Measurements from ENCODE around the gene STATH. TPM values are rescaled to one million over a fixed set of nuclear protein-coding genes. Genes with fewer than 3 reads are reported as not detected.
"Not testable (repeated sequence)": the region's sequence is repeated elsewhere in the genome, so short reads cannot be mapped to it uniquely, and the experiment has no call there.

The STATH gene
- total and polyA plus RNA-seq, 2 of the 8 experiments (the other 6 are each of a cell fraction or from before 2014, with no cell fraction given), result not detected

DNA sequence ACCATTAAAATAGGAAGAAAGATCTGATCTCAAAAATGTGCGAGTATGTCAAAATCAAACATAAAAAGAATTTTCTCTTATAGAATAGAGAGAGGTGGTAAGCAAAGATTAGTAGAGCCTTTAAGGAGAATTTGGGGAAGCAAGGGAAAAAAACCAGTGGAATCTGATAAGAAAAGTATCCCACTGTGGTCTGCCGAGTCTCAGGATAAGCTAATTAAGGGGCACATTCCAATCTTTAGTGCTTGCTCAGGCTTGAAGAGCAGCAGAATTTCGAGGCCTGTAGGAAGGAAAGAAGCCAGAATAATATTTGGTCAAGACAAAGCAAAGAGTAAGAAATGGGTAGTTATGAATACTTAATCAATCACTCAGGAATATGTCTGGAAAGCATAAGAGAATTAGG is 13.0 kb downstream of the STATH start (continued):
- TF ChIP-seq CHD2 (IDR thresholded peaks at IDR 0.05; ENCODE audit: low read length), result no peak

DNA sequence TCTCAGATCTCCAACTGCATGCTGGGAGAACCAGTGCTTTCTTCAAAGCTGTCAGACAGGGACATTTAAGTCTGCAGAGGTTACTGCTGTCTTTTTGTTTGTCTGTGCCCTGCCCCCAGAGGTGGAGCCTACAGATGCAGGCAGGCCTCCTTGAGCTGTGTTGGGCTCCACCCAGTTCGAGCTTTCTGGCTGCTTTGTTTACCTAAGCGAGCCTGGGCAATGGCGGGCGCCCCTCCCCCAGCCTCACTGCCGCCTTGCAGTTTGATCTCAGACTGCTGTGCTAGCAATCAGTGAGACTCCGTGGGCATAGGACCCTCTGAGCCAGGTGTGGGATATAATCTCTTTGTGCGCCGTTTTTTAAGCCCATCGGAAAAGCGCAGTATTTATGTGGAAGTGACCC is 23.2 kb downstream of the STATH start:
- H4K20me1 ChIP-seq (replicated peaks in 1 of 2; ENCODE audit: control insufficient read depth in 1 of 2, insufficient read depth in 2 of 2, low read length in 2 of 2); H3K4me3 ChIP-seq (ENCODE audit: extremely low read depth in 1 of 4, insufficient read depth in 2 of 4, low read depth in 3 of 4, low read length in 4 of 4); H3K23ac ChIP-seq (ENCODE audit: insufficient read length); H4K91ac ChIP-seq (replicated peaks; ENCODE audit: insufficient read length, low read length); H2BK20ac ChIP-seq (ENCODE audit: low read length); H3K27ac ChIP-seq (ENCODE audit: low read depth, low read length); H2BK15ac ChIP-seq (ENCODE audit: low read length); H3K4ac ChIP-seq (replicated peaks; ENCODE audit: insufficient read length, low read depth, low read length); H3K56ac ChIP-seq (replicated peaks; ENCODE audit: insufficient read length, low read depth, low read length); H2AFZ ChIP-seq (ENCODE audit: low read length); H3K9ac ChIP-seq (replicated peaks in 1 of 4; ENCODE audit: extremely low read depth in 1 of 4, low read depth in 3 of 4, low read length in 3 of 4); H3K14ac ChIP-seq (ENCODE audit: insufficient read length); POLR2A ChIA-PET (ENCODE audit: partially characterized antibody); FAIRE-seq; H3K23me2 ChIP-seq (ENCODE audit: low read depth, low read length); H4K8ac ChIP-seq (ENCODE audit: extremely low read depth, insufficient read depth, low read length); H3K36me3 ChIP-seq (ENCODE audit: control insufficient read depth in 2 of 4, insufficient read depth in 4 of 4, low read length in 3 of 4); H2BK120ac ChIP-seq (replicated peaks; ENCODE audit: low read depth, low read length); H2AK5ac ChIP-seq (ENCODE audit: low read depth, low read length); H3K18ac ChIP-seq (ENCODE audit: extremely low read depth, low read length); H2BK5ac ChIP-seq (ENCODE audit: low read depth, low read length); H2BK12ac ChIP-seq (ENCODE audit: low read depth, low read length); H3K4me1 ChIP-seq (replicated peaks in 1 of 4; ENCODE audit: control insufficient read depth in 3 of 4, insufficient read depth in 4 of 4, low read length in 3 of 4); H3K27me3 ChIP-seq (replicated peaks in 1 of 4; ENCODE audit: control insufficient read depth in 3 of 4, extremely low read depth in 1 of 4, insufficient read depth in 3 of 4, low read length in 3 of 4); H3K79me1 ChIP-seq (ENCODE audit: low read depth, low read length); H3K9me3 ChIP-seq (ENCODE audit: insufficient read depth in 2 of 2, low read depth in 1 of 2, low read length in 1 of 2); H4K5ac ChIP-seq (ENCODE audit: insufficient read length, low read depth, low read length); H3K79me2 ChIP-seq (ENCODE audit: control insufficient read depth in 1 of 2, insufficient read depth in 2 of 2, low read length in 2 of 2); H3K4me2 ChIP-seq (ENCODE audit: insufficient read depth in 1 of 2, low read depth in 2 of 2, low read length in 2 of 2): not testable (repeated sequence)
- 83% methylated on average over 6 of the region's 10 CpGs; no CpG with 5 or more reads in 1 of the 2 experiments for WGBS, 2 experiments (ENCODE audit: extremely low coverage in 1 of 2, insufficient coverage in 1 of 2, insufficient read length in 1 of 2, insufficient replicate concordance in 2 of 2, low coverage in 1 of 2, low lambda C conversion rate in 2 of 2, missing lambda C conversion rate in 1 of 2)
- peak in 1 of 2 experiments; percentile 49 for DNase-seq (ENCODE audit: low read depth in 1 of 2, low spot score in 2 of 2)
- CTCF ChIA-PET (ENCODE audit: partially characterized antibody), result interaction anchor here (1.3 kb wide), 1 partner anchor 165 kb away, joined by 4 read pairs; no protein-coding TSS in a partner anchor
